Tibial nerve (tissue), 4 donors: ENCODE results near the gene ARHGAP25. TPM values are rescaled to one million over a fixed set of nuclear protein-coding genes. Genes with fewer than 3 reads are reported as not detected.

Experiments used
- DNase-seq, 2 donors: peaks; one replicate each; pipeline ENCODE4 v3.0.0-alpha.2; 2019; ENCODE audit warnings: low spot score in 2 of 2
- H3K27ac ChIP-seq, 4 donors: fragments of 200-600 bp; sonication (generic) in 3 of 4; one replicate each; pipeline ENCODE4 v1.5.1; 2017 to 2019; ENCODE audit warnings: mild to moderate bottlenecking in 1 of 4
- H3K27me3 ChIP-seq, 2 donors: fragments of 200-600 bp; sonication (generic) in 1 of 2; one replicate each; pipeline versions ENCODE4 v1.5.1 to v1.6.0; 2017 to 2019
- H3K36me3 ChIP-seq, 3 donors: fragments of 200-600 bp; sonication (generic); one replicate each; pipeline ENCODE4 v1.5.1; 2018 to 2019
- H3K4me1 ChIP-seq, 4 donors: fragments of 200-600 bp; sonication (generic) in 3 of 4; one replicate each; pipeline ENCODE4 v1.5.1; 2017 to 2019
- H3K4me3 ChIP-seq, 4 donors: fragments of 200-600 bp; sonication (generic) in 3 of 4; one replicate each; pipeline ENCODE4 v1.5.1; 2017 to 2019; ENCODE audit warnings: mild to moderate bottlenecking in 1 of 4, moderate library complexity in 1 of 4
- H3K9me3 ChIP-seq, 4 donors: fragments of 200-600 bp; sonication (generic) in 3 of 4; one replicate each; pipeline ENCODE4 v1.5.1; 2017 to 2019
- CTCF ChIP-seq, 5 experiments: fragments of 200-600 bp in 3 of 5; fragments of 450-650 bp in 2 of 5; sonication (generic) in 3 of 5; IDR thresholded peaks; one replicate each; pipeline ENCODE4 v1.5.1; 2016 to 2019; ENCODE audit warnings: antibody characterized with exemption in 5 of 5, mild to moderate bottlenecking in 3 of 5, moderate library complexity in 2 of 5
- EP300 ChIP-seq, 2 donors: sonication (generic); formaldehyde crosslinking; IDR thresholded peaks; one replicate each; pipeline ENCODE4 v1.6.1; 2017; ENCODE audit warnings: antibody characterized with exemption in 2 of 2, mild to moderate bottlenecking in 1 of 2
- POLR2A ChIP-seq, 2 donors: fragments of 450-650 bp; IDR thresholded peaks; one replicate each; pipeline ENCODE4 v1.6.1; 2017; ENCODE audit warnings: antibody characterized with exemption in 2 of 2, mild to moderate bottlenecking in 2 of 2, moderate library complexity in 2 of 2
- WGBS, 2 donors: methylation state at CpG; one replicate each; pipeline ENCODE4 v1.1.5; 2018; 5-methylcytosine and 5-hydroxymethylcytosine counted together
- total RNA-seq, 4 donors: library from RNA; depleted of rRNA; stranded (reverse); fragments of >200 nt; gene quantifications; one replicate each; pipeline ENCODE4 v1.1.0, GENCODE V29; 2016

ARHGAP25 gene
- total RNA-seq, 4 donors from 2014 or later = 4.3 to 9.6 (median 5.3) TPM

- no peak for DNase-seq
- Histone ChIP-seq H3K27me3 (no peaks in the 10 kb centered on the region), H3K9me3 (no peaks in the 10 kb centered on the region), H3K4me1 (peaks cover 0 to 8% (median 1%) of the 10 kb centered on the region in 4 donors), H3K4me3 (no peak overlapping the region), H3K27ac (no peak overlapping the region), H3K36me3 (no peaks in the 10 kb centered on the region)
- 67 to 80% methylated on average over 3 of the region's 3 CpGs for WGBS, 2 donors
- no peak for TF ChIP-seq CTCF (IDR thresholded peaks at IDR 0.05)
- no peak for TF ChIP-seq POLR2A (IDR thresholded peaks at IDR 0.05)
- TF ChIP-seq EP300 (IDR thresholded peaks at IDR 0.05) = no peak
These were observed 103.3 kb downstream of the ARHGAP25 start for GRCh38 chr2:68837861-68838341.

GRCh38 chr2:68838641-68839040 is 104.0 kb downstream of the ARHGAP25 start:
- Histone ChIP-seq H3K9me3 (no peaks in the 10 kb centered on the region), H3K4me1 (peaks cover 0 to 6% (median 1%) of the 10 kb centered on the region in 4 donors), H3K36me3 (no peaks in the 10 kb centered on the region), H3K27me3 (no peaks in the 10 kb centered on the region), H3K4me3 (no peak overlapping the region), H3K27ac (no peak overlapping the region)
- WGBS, 2 donors = 71 to 79% methylated on average over 10 of the region's 10 CpGs
- no peak for DNase-seq
- TF ChIP-seq EP300 (IDR thresholded peaks at IDR 0.05) = no peak
- no peak for TF ChIP-seq POLR2A (IDR thresholded peaks at IDR 0.05)
- no peak for TF ChIP-seq CTCF (IDR thresholded peaks at IDR 0.05)

- H3K36me3 ChIP-seq = no peaks in the 10 kb centered on the region
- H3K4me1 ChIP-seq = peaks cover 0 to 6% (median 1%) of the 10 kb centered on the region in 4 donors
- no peaks in the 10 kb centered on the region for H3K9me3 ChIP-seq
- TF ChIP-seq POLR2A (IDR thresholded peaks at IDR 0.05) (no peak), CTCF (IDR thresholded peaks at IDR 0.05) (peak in 3 of 5 experiments; percentile 20 to 30 (median 24)), EP300 (IDR thresholded peaks at IDR 0.05) (no peak)
- no peak for DNase-seq
- no peak overlapping the region for H3K4me3 ChIP-seq
- H3K27me3 ChIP-seq = no peaks in the 10 kb centered on the region
- WGBS, 2 donors = 92 to 98% methylated on average over 2 of the region's 2 CpGs
- no peak overlapping the region for H3K27ac ChIP-seq
These were observed 104.7 kb downstream of the ARHGAP25 start for GRCh38 chr2:68839260-68839833.

GRCh38 chr2:68845043-68845442 is 110.4 kb downstream of the ARHGAP25 start:
- no peak overlapping the region for H3K27ac ChIP-seq
- no peaks in the 10 kb centered on the region for H3K4me1 ChIP-seq
- no peaks in the 10 kb centered on the region for H3K9me3 ChIP-seq
- no peaks in the 10 kb centered on the region for H3K36me3 ChIP-seq
- TF ChIP-seq POLR2A (IDR thresholded peaks at IDR 0.05) (no peak), EP300 (IDR thresholded peaks at IDR 0.05) (no peak), CTCF (IDR thresholded peaks at IDR 0.05) (no peak)
- no peak overlapping the region for H3K4me3 ChIP-seq
- H3K27me3 ChIP-seq = no peaks in the 10 kb centered on the region
- WGBS, 2 donors = 84 to 87% methylated on average over 2 of the region's 2 CpGs
- no peak for DNase-seq

GRCh38 chr2:68846091-68846490 is 111.5 kb downstream of the ARHGAP25 start:
- Histone ChIP-seq H3K36me3 (no peaks in the 10 kb centered on the region), H3K9me3 (no peaks in the 10 kb centered on the region), H3K4me3 (no peak overlapping the region), H3K27me3 (no peaks in the 10 kb centered on the region), H3K27ac (no peak overlapping the region), H3K4me1 (no peaks in the 10 kb centered on the region)
- DNase-seq = no peak
- WGBS, 2 donors = 63 to 65% methylated on average over 3 of the region's 3 CpGs
- TF ChIP-seq CTCF (IDR thresholded peaks at IDR 0.05) (no peak), POLR2A (IDR thresholded peaks at IDR 0.05) (no peak), EP300 (IDR thresholded peaks at IDR 0.05) (no peak)
